ENCODE data around the gene CD302.
A peak's percentile ranks its signal among the peaks of the same experiment; 100 is the strongest.

The CD302 gene

DNA sequence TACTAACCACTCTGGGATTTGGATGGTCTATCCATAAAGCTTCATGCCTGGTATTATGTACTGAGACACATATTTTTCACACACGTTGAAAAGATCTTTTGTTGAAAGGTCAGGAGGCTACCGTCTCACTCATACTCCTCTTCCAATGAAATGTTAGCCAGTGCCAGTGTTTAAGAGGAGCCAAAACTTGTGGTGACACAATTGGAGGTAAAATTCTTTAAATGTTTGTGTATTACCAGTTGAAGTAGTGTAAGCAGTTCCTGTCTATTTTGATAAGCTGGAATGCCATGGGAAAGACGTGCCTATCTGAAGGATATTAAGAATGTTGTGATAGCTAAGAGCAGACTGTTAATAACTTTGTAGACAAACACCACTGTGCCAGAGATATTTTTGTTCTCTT, 53.6 kb downstream of the CD302 start:
- H3K4me3 Mint-ChIP-seq, result no peak overlapping the region
- no peak for TF ChIP-seq CTCF (IDR thresholded peaks at IDR 0.05; ENCODE audit: unreplicated experiment in 3 of 3)
- no peaks in the 10 kb centered on the region for H3K4me1 Mint-ChIP-seq

DNA sequence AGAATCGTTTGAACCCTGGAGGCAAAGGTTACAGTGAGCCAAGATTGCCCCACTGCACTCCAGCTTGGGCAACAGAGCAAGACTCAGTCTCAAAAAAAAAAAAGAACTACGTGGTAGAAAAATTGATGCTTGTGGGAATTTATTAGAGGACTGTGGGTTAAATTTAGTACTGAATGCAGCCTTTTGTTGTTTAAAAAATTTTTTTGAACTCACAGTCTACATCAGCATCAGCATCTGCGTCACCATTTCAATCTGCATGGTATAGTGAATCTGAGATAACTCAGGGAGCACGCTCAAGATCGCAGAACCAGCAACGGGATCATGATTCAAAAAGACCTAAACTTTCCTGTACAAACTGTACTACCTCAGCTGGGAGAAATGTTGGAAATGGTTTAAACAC, 55.2 kb downstream of the CD302 start:
- Mint-ChIP-seq H3K27me3 (ENCODE audit: low read depth) (no peaks in the 10 kb centered on the region), H3K9me3 (no peaks in the 10 kb centered on the region), H3K27ac (no peak overlapping the region), H3K36me3 (ENCODE audit: low read depth) (peaks cover 74% of the 10 kb centered on the region), H3K4me3 (no peak overlapping the region), H3K4me1 (no peaks in the 10 kb centered on the region)
- no peak for TF ChIP-seq CTCF (IDR thresholded peaks at IDR 0.05; ENCODE audit: unreplicated experiment in 3 of 3)

More for the DNA sequence above, 53.6 kb downstream of the CD302 start:
- H3K36me3 Mint-ChIP-seq (ENCODE audit: low read depth), result peaks cover 80% of the 10 kb centered on the region
- H3K9me3 Mint-ChIP-seq, result no peaks in the 10 kb centered on the region
- no peaks in the 10 kb centered on the region for H3K27me3 Mint-ChIP-seq (ENCODE audit: low read depth)
- H3K27ac Mint-ChIP-seq, result peak overlapping the region in 2 of 3 experiments; percentile 16 to 77

- no peaks in the 10 kb centered on the region for H3K9me3 Mint-ChIP-seq
- H3K27me3 Mint-ChIP-seq (ENCODE audit: low read depth), result no peaks in the 10 kb centered on the region
- peak overlapping the region in 1 of 3 experiments; percentile 7 for H3K27ac Mint-ChIP-seq
- TF ChIP-seq CTCF (IDR thresholded peaks at IDR 0.05; ENCODE audit: unreplicated experiment in 3 of 3), result no peak
- H3K36me3 Mint-ChIP-seq (ENCODE audit: low read depth), result peaks cover 73% of the 10 kb centered on the region
- H3K4me1 Mint-ChIP-seq, result no peaks in the 10 kb centered on the region
- no peak overlapping the region for H3K4me3 Mint-ChIP-seq
Observed at GRCh38 chr2:159738509-159739390, 59.3 kb downstream of the CD302 start.

DNA sequence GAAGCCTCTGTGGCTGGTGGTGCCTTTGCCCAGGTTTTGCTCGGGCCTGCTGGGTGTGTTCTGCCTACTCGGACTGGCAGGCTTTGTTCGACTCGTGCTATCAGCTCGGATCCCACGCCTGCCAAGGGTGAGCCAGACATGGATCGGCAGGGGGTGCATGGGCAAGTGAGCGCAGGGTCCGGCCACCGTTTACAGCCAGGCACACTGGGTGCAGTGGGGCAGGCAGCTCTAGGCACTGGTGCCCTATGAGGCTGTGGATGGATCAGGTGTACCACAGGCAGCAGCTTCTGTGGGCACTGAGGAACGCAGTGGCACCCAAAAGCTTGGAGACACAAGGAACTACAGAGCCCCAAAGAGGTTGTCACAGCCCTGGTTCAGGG, 60.1 kb downstream of the CD302 start:
- Mint-ChIP-seq H3K4me1 (no peaks in the 10 kb centered on the region), H3K9me3 (no peaks in the 10 kb centered on the region), H3K4me3 (no peak overlapping the region), H3K27me3 (ENCODE audit: low read depth) (no peaks in the 10 kb centered on the region), H3K27ac (no peak overlapping the region), H3K36me3 (ENCODE audit: low read depth) (peaks cover 72% of the 10 kb centered on the region)
- TF ChIP-seq CTCF (IDR thresholded peaks at IDR 0.05; ENCODE audit: unreplicated experiment in 3 of 3), result no peak

DNA sequence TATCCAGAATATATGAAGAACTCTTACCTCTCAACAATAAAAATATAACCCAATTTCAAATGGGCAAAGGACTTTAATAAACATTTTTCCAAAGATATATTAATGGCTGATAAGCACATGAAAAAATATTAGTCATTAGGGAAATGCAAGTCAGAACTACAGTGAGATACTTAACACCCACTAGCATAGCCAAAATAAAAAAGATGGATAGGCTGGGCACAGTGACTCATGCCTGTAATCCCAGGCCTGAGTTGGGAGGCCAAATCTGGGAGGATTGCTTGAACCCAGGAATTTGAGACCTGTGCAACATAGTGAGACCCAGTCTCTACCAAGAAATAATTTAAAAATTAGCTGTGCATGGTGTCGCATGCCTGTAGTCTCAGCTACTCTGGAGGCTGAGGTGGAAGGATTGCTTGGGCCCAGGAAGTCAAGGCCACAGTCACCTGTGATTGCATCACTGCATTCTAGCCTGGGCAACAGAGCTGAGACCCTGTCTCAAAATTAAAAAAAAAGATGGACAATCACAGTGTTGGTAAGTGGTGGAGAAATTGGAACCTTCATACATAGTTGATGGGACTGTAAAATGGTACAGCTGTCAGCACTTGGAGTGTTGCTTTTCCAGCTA, 60.6 kb downstream of the CD302 start:
- Mint-ChIP-seq H3K4me3 (no peak overlapping the region), H3K27ac (no peak overlapping the region), H3K36me3 (ENCODE audit: low read depth) (peaks cover 71% of the 10 kb centered on the region), H3K27me3 (ENCODE audit: low read depth) (no peaks in the 10 kb centered on the region), H3K4me1 (no peaks in the 10 kb centered on the region), H3K9me3 (no peaks in the 10 kb centered on the region)
- no peak for TF ChIP-seq CTCF (IDR thresholded peaks at IDR 0.05; ENCODE audit: unreplicated experiment in 3 of 3)

Data from nephron (organoid).